ENCODE measurements around the gene CERS5. TPM values are rescaled to one million over a fixed set of nuclear protein-coding genes. Genes with fewer than 3 reads are reported as not detected.

The CERS5 gene
- polyA plus RNA-seq, 1 of the 3 experiments (the other 2 are of a cell fraction), result 56.9 TPM

- H3K36me3 ChIP-seq (replicated peaks in 1 of 2; ENCODE audit: control insufficient read depth in 1 of 2, insufficient read depth in 2 of 2, low read length in 1 of 2), result no peaks in the 10 kb centered on the region
- H3K4me1 ChIP-seq (ENCODE audit: control insufficient read depth in 1 of 2, insufficient read depth in 2 of 2, low read depth in 1 of 2, low read length in 1 of 2), result no peaks in the 10 kb centered on the region
- H3F3A ChIP-seq (replicated peaks; ENCODE audit: insufficient read depth), result peaks cover 15% of the 10 kb centered on the region
- H3K27ac ChIP-seq (ENCODE audit: low read depth in 2 of 2, low read length in 1 of 2), result no peak overlapping the region
- WGBS (ENCODE audit: low lambda C conversion rate), result 91% methylated on average over 2 of the region's 2 CpGs
- CTCF ChIA-PET, result interaction anchor here (0.6 to 1.8 kb wide), 6 partner anchors 10 to 1052 kb away, joined by 3 to 9 read pairs (median 4); partner anchors contain the start of gene CERS5
- H3K4me2 ChIP-seq, result no peak overlapping the region
- no peak for DNase-seq
- no peak overlapping the region for H3K9ac ChIP-seq
- POLR2A ChIA-PET, result interaction anchor here (0.6 kb wide), 1 partner anchor 71 kb away, joined by 3 read pairs; no protein-coding TSS in a partner anchor
- H3K27me3 ChIP-seq (ENCODE audit: insufficient read depth), result no peaks in the 10 kb centered on the region
- TF ChIP-seq, protein P1, sequence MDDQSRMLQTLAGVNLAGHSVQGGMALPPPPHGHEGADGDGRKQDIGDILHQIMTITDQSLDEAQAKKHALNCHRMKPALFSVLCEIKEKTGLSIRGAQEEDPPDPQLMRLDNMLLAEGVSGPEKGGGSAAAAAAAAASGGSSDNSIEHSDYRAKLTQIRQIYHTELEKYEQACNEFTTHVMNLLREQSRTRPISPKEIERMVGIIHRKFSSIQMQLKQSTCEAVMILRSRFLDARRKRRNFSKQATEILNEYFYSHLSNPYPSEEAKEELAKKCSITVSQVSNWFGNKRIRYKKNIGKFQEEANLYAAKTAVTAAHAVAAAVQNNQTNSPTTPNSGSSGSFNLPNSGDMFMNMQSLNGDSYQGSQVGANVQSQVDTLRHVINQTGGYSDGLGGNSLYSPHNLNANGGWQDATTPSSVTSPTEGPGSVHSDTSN (IDR thresholded peaks at IDR 0.05), result no peak
- TF ChIP-seq TCF12 (IDR thresholded peaks at IDR 0.05) (no peak), NRF1 (IDR thresholded peaks at IDR 0.05; ENCODE audit: low read depth, low read length) (no peak), SIN3A (IDR thresholded peaks at IDR 0.05; ENCODE audit: borderline replicate concordance, low read depth, low read length) (no peak), JUND (IDR thresholded peaks at IDR 0.05) (no peak), MXI1 (IDR thresholded peaks at IDR 0.05; ENCODE audit: low read depth, low read length) (no peak), NFIC (IDR thresholded peaks at IDR 0.05; ENCODE audit: borderline replicate concordance) (no peak), EP300 (IDR thresholded peaks at IDR 0.05; ENCODE audit: borderline replicate concordance in 1 of 2, low read depth in 1 of 2, low read length in 1 of 2) (no peak), TAF1 (IDR thresholded peaks at IDR 0.05; ENCODE audit: borderline replicate concordance, low read depth, low read length) (no peak), FOSL2 (IDR thresholded peaks at IDR 0.05; ENCODE audit: borderline replicate concordance, low read depth) (no peak), MEF2A (IDR thresholded peaks at IDR 0.05; ENCODE audit: borderline replicate concordance, low read depth) (no peak), RXRA (IDR thresholded peaks at IDR 0.05; ENCODE audit: borderline replicate concordance, low read depth) (no peak), TEAD4 (IDR thresholded peaks at IDR 0.05; ENCODE audit: borderline replicate concordance, insufficient read depth) (no peak), YY1 (IDR thresholded peaks at IDR 0.05; ENCODE audit: low read depth) (no peak), FOXM1 (IDR thresholded peaks at IDR 0.05; ENCODE audit: low read depth) (no peak), ELF1 (IDR thresholded peaks at IDR 0.05) (no peak), EZH2phosphoT487 (IDR thresholded peaks at IDR 0.05; ENCODE audit: borderline replicate concordance, low read depth) (no peak), USF1 (IDR thresholded peaks at IDR 0.05; ENCODE audit: borderline replicate concordance, low read depth) (no peak), USF2 (IDR thresholded peaks at IDR 0.05; ENCODE audit: borderline replicate concordance, low read depth, low read length) (no peak)
- no peaks in the 10 kb centered on the region for H3K9me3 ChIP-seq
- H4K20me1 ChIP-seq (ENCODE audit: insufficient read depth), result peaks cover 38% of the 10 kb centered on the region
- peaks cover 98% of the 10 kb centered on the region for H3K79me2 ChIP-seq (ENCODE audit: insufficient read depth)
- no peak overlapping the region for H2AFZ ChIP-seq (ENCODE audit: low read depth)
- no peaks in the 10 kb centered on the region for H3K9me2 ChIP-seq
- H3K4me3 ChIP-seq (ENCODE audit: low read depth in 2 of 2, low read length in 1 of 2), result no peak overlapping the region
Measured at GRCh38 chr12:50157259-50157658, 9.9 kb downstream of the CERS5 start.
